ENCODE data around the gene C6orf15.

DNA sequence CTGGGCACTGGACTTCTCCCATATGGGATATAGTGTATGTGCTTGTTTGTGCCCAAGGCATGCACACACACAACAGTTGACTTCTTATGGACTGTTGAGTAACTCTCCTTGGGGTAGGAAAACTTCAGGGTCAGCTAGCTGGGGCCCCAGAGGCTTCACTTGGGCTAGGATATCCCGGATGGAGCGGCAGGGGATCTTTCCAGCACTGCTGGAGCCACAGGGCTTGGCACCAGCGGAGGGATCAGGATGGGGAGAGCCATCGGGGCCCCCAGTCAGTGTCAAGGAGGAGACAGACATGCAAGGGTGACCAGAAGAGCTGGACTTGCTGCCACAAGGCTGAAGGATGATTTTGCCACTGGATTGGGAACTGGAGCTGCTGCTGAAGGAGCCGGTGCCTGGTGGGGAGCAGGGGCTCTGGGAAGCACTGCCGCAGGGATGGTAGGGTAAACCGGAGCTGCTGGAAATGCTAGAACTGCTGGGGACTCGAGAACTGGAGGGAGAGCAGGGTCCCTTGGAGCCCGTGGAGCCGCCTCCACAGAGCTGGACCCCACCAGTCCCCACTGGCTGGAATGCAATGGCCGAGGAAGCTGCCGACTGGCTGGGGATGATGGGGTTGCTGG is 3.7 kb upstream of the C6orf15 start:
- TF ChIP-seq, protein P1, sequence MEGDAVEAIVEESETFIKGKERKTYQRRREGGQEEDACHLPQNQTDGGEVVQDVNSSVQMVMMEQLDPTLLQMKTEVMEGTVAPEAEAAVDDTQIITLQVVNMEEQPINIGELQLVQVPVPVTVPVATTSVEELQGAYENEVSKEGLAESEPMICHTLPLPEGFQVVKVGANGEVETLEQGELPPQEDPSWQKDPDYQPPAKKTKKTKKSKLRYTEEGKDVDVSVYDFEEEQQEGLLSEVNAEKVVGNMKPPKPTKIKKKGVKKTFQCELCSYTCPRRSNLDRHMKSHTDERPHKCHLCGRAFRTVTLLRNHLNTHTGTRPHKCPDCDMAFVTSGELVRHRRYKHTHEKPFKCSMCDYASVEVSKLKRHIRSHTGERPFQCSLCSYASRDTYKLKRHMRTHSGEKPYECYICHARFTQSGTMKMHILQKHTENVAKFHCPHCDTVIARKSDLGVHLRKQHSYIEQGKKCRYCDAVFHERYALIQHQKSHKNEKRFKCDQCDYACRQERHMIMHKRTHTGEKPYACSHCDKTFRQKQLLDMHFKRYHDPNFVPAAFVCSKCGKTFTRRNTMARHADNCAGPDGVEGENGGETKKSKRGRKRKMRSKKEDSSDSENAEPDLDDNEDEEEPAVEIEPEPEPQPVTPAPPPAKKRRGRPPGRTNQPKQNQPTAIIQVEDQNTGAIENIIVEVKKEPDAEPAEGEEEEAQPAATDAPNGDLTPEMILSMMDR (IDR thresholded peaks at IDR 0.05), result no peak
- no peak for TF ChIP-seq POLR2A (IDR thresholded peaks at IDR 0.05)
